IMR-90 (cell line): ENCODE results near the gene NALCN. TPM values are rescaled to one million over a fixed set of nuclear protein-coding genes. Genes with fewer than 3 reads are reported as not detected.

Experiments
- ATAC-seq: fragments of 200-7000 bp; cut with Tn5 transposase; 2 replicates; pipeline ENCODE4 v1.9.1; 2020; ENCODE audit warnings: low read depth, mild to moderate bottlenecking, moderate library complexity
- BruUV-seq: library from RNA; stranded (reverse); fragments of 400-500 nt; replicated peaks from 2 replicates; lab custom pipeline; 2021; lab: Mats Ljungman, UMichigan
- CTCF ChIA-PET: fragments of 300-600 bp; formaldehyde crosslinking; extraction: SDS; loops from one replicate; lab custom pipeline; 2021; ENCODE audit warnings: antibody characterized with exemption; lab: Yijun Ruan, JAX
- POLR2A ChIA-PET: fragments of 300-600 bp; sonication (Branson Sonifier 250); formaldehyde crosslinking; loops from one replicate; lab custom pipeline; 2022; ENCODE audit warnings: antibody characterized with exemption; ENCODE audit not compliant: unreplicated experiment; lab: Charles Lee
- DNase-seq: peaks from one replicate; pipeline ENCODE4 v3.0.0; 2013
- H2AFZ ChIP-seq: replicated peaks from 2 replicates; pipeline ENCODE3; 2013; ENCODE audit warnings: low read length, mild to moderate bottlenecking; ENCODE audit not compliant: poor library complexity
- H2AK5ac ChIP-seq: 2 replicates; pipeline ENCODE4 v1.6.1; 2013; ENCODE audit warnings: low read depth, low read length, inconsistent platforms
- H2AK9ac ChIP-seq: replicated peaks from 2 replicates; pipeline ENCODE3; 2013; ENCODE audit warnings: mild to moderate bottlenecking, low read depth, low read length, moderate library complexity; ENCODE audit not compliant: poor library complexity
- H2BK120ac ChIP-seq: 2 replicates; pipeline ENCODE4 v1.6.1; 2013; ENCODE audit warnings: low read depth, low read length, inconsistent platforms
- H2BK15ac ChIP-seq: 3 replicates; pipeline ENCODE4 v1.6.1; 2013; ENCODE audit warnings: low read depth, low read length, inconsistent platforms
- H2BK20ac ChIP-seq: 2 replicates; pipeline ENCODE4 v1.6.1; 2013; ENCODE audit warnings: low read depth, mild to moderate bottlenecking, inconsistent platforms, low read length, moderate library complexity
- H2BK5ac ChIP-seq: 2 replicates; pipeline ENCODE4 v1.6.1; 2013; ENCODE audit warnings: mild to moderate bottlenecking, low read depth, low read length, inconsistent platforms; ENCODE audit not compliant: poor library complexity, severe bottlenecking
- H3K14ac ChIP-seq: replicated peaks from 2 replicates; pipeline ENCODE4 v1.6.1; 2013; ENCODE audit warnings: low read depth, low read length, inconsistent platforms
- H3K18ac ChIP-seq: 2 replicates; pipeline ENCODE4 v1.6.1; 2013; ENCODE audit warnings: low read depth, low read length, control low read depth
- H3K23ac ChIP-seq: 2 replicates; pipeline ENCODE4 v1.6.1; 2013; ENCODE audit warnings: low read depth, low read length, inconsistent platforms
- H3K27ac ChIP-seq: 2 replicates; pipeline ENCODE4 v1.5.1; 2013; ENCODE audit warnings: mild to moderate bottlenecking, control low read depth, low read length; ENCODE audit not compliant: insufficient read depth
- H3K27me3 ChIP-seq: 2 replicates; pipeline ENCODE4 v1.6.1; 2013; ENCODE audit warnings: low read length; ENCODE audit not compliant: control insufficient read depth, insufficient read depth
- H3K36me3 ChIP-seq: 2 replicates; pipeline ENCODE4 v1.6.1; 2013; ENCODE audit warnings: low read length, mixed read lengths; ENCODE audit not compliant: control insufficient read depth, insufficient read depth
- H3K4ac ChIP-seq: 2 replicates; pipeline ENCODE4 v1.6.1; 2013; ENCODE audit warnings: low read depth, low read length, inconsistent platforms
- H3K4me1 ChIP-seq: 2 replicates; pipeline ENCODE4 v1.6.1; 2013; ENCODE audit warnings: low read length, mixed read lengths; ENCODE audit not compliant: control insufficient read depth, insufficient read depth
- H3K4me2 ChIP-seq: 2 replicates; pipeline ENCODE4 v1.6.1; 2013; ENCODE audit warnings: low read depth, mild to moderate bottlenecking, control low read depth, low read length, moderate library complexity
- H3K4me3 ChIP-seq: 2 replicates; pipeline ENCODE4 v1.5.1; 2013; ENCODE audit warnings: low read depth, mild to moderate bottlenecking, control low read depth, low read length, moderate library complexity; ENCODE audit not compliant: insufficient read depth
- H3K56ac ChIP-seq: 2 replicates; pipeline ENCODE4 v1.6.1; 2013; ENCODE audit warnings: low read length, inconsistent platforms; ENCODE audit not compliant: insufficient read depth; ENCODE audit errors: extremely low read depth
- H3K79me1 ChIP-seq, 2 experiments: 2 replicates each; pipeline ENCODE4 v1.6.1; 2013; ENCODE audit warnings: low read length in 2 of 2, inconsistent platforms in 1 of 2, low read depth in 1 of 2
- H3K9ac ChIP-seq: 2 replicates; pipeline ENCODE4 v1.6.1; 2013; ENCODE audit warnings: low read depth, low read length, control low read depth
- H3K9me1 ChIP-seq: 2 replicates; pipeline ENCODE4 v1.6.1; 2013; ENCODE audit warnings: low read length, inconsistent platforms; ENCODE audit not compliant: insufficient read depth
- H3K9me3 ChIP-seq: 2 replicates; pipeline ENCODE4 v1.6.1; 2013; ENCODE audit warnings: low read length; ENCODE audit not compliant: control insufficient read depth, insufficient read depth
- H4K20me1 ChIP-seq: 2 replicates; pipeline ENCODE4 v1.6.1; 2013; ENCODE audit warnings: low read length, inconsistent platforms; ENCODE audit not compliant: insufficient read depth
- H4K5ac ChIP-seq: 2 replicates; pipeline ENCODE4 v1.6.1; 2013; ENCODE audit warnings: mild to moderate bottlenecking, low read depth, low read length, control low read depth
- H4K8ac ChIP-seq, 2 experiments: 2 replicates each; pipeline ENCODE4 v1.6.1; 2013; ENCODE audit warnings: low read depth in 2 of 2, low read length in 2 of 2, control low read depth in 1 of 2, inconsistent platforms in 1 of 2
- H4K91ac ChIP-seq: 2 replicates; pipeline ENCODE4 v1.6.1; 2013; ENCODE audit warnings: low read depth, low read length, inconsistent platforms; ENCODE audit not compliant: insufficient read depth
- MXI1 ChIP-seq: IDR thresholded peaks from 2 replicates; pipeline ENCODE4 v1.6.1; 2012; ENCODE audit warnings: low read depth, mild to moderate bottlenecking, low read length, moderate library complexity, borderline replicate concordance
- RAD21 ChIP-seq: IDR thresholded peaks from 2 replicates; pipeline ENCODE4 v1.6.1; 2012; ENCODE audit warnings: low read length, improper control_type of control experiment
- RCOR1 ChIP-seq: IDR thresholded peaks from 2 replicates; pipeline ENCODE4 v1.6.1; 2012; ENCODE audit warnings: mild to moderate bottlenecking, low read length, improper control_type of control experiment; ENCODE audit not compliant: insufficient replicate concordance
- SMC3 ChIP-seq: fragments of 150-350 bp; IDR thresholded peaks from 2 replicates; pipeline ENCODE4 v1.6.1; 2016; ENCODE audit warnings: low read depth, mild to moderate bottlenecking, antibody characterized with exemption, low read length, moderate library complexity
- WGBS, 2 experiments: methylation state at CpG; one replicate each; pipeline versions ENCODE4 v1.1.5 to v1.1.7; 2013; ENCODE audit warnings: missing lambda C conversion rate in 2 of 2; ENCODE audit not compliant: insufficient read length in 1 of 2; ENCODE audit errors: extremely low coverage in 2 of 2; 5-methylcytosine and 5-hydroxymethylcytosine counted together
- dilution Hi-C: fragments of 300-500 bp; cut with HindIII; formaldehyde crosslinking; loops from one replicate; pipeline ENCODE4 v1.14.3; 2018; ENCODE audit warnings: low sequenced_read_pairs; ENCODE audit not compliant: unreplicated experiment
- in situ Hi-C: fragments of 300-500 bp; cut with MboI; formaldehyde crosslinking; loops from 3 replicates; pipeline ENCODE4 v1.14.3; 2019; ENCODE audit warnings: low sequenced_read_pairs, inconsistent platforms, mixed read lengths
- intact Hi-C: fragments of 100-400 bp; cut with micrococcal nuclease; formaldehyde crosslinking; loops from 2 replicates; pipeline ENCODE4 v1.10.0; 2022
- polyA plus RNA-seq, 3 experiments: library from polyadenylated mRNA; depleted of rRNA; stranded (reverse); fragments of >200 nt; gene quantifications; 2 replicates each; pipeline ENCODE4 v1.2.3, GENCODE V29; 2012; ENCODE audit warnings: low replicate concordance in 1 of 3
- total RNA-seq: library from RNA; depleted of rRNA; stranded (reverse); fragments of >200 nt; gene quantifications from 2 replicates; pipeline ENCODE4 v1.2.3, GENCODE V29; 2012
- TF ChIP-seq, protein P1 (sequence below): fragments of 150-350 bp; IDR thresholded peaks from 2 replicates; pipeline ENCODE4 v1.6.1; 2016; ENCODE audit warnings: low read depth, mild to moderate bottlenecking, low read length, moderate library complexity, borderline replicate concordance
- TF ChIP-seq, protein P2 (sequence below): fragments of 150-350 bp; IDR thresholded peaks from 2 replicates; pipeline ENCODE4 v1.6.1; 2017; ENCODE audit warnings: mild to moderate bottlenecking, antibody characterized with exemption, low read length, low read depth
- TF ChIP-seq, protein P3 (sequence below): conservative IDR thresholded peaks from 2 replicates; pipeline ENCODE4 v1.5.1; 2012; ENCODE audit warnings: mild to moderate bottlenecking, low read depth, low read length, improper control_type of control experiment

NALCN gene
- total and polyA plus RNA-seq, 2 of the 4 experiments (the other 2 are of a cell fraction): 2.9 to 4.8 TPM

DNA sequence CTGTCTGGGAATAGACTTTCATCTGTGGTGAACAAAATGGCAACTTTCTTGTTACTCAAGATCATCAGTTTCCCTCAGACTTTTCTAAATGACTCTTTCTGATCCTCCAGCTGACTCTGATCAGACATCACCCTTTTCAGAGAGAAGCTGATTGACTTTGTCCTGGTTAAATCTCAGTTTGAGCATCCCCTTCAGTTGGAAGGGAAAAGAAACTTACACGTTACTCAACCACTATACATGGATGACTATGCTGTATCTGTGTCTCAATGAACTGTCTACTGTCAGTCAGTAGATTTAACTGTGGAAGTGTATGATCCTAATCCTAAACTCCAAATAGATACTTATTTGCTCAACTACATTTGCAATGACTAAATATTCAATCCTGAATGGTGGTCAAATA lies 118.5 kb downstream of the NALCN start:
- TF ChIP-seq, protein P1, sequence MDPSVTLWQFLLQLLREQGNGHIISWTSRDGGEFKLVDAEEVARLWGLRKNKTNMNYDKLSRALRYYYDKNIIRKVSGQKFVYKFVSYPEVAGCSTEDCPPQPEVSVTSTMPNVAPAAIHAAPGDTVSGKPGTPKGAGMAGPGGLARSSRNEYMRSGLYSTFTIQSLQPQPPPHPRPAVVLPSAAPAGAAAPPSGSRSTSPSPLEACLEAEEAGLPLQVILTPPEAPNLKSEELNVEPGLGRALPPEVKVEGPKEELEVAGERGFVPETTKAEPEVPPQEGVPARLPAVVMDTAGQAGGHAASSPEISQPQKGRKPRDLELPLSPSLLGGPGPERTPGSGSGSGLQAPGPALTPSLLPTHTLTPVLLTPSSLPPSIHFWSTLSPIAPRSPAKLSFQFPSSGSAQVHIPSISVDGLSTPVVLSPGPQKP: no peak
- TF ChIP-seq MXI1: no peak
- TF ChIP-seq RAD21: no peak
- TF ChIP-seq, protein P2, sequence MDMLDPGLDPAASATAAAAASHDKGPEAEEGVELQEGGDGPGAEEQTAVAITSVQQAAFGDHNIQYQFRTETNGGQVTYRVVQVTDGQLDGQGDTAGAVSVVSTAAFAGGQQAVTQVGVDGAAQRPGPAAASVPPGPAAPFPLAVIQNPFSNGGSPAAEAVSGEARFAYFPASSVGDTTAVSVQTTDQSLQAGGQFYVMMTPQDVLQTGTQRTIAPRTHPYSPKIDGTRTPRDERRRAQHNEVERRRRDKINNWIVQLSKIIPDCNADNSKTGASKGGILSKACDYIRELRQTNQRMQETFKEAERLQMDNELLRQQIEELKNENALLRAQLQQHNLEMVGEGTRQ: no peak
- no peak for TF ChIP-seq SMC3
- TF ChIP-seq, protein P3, sequence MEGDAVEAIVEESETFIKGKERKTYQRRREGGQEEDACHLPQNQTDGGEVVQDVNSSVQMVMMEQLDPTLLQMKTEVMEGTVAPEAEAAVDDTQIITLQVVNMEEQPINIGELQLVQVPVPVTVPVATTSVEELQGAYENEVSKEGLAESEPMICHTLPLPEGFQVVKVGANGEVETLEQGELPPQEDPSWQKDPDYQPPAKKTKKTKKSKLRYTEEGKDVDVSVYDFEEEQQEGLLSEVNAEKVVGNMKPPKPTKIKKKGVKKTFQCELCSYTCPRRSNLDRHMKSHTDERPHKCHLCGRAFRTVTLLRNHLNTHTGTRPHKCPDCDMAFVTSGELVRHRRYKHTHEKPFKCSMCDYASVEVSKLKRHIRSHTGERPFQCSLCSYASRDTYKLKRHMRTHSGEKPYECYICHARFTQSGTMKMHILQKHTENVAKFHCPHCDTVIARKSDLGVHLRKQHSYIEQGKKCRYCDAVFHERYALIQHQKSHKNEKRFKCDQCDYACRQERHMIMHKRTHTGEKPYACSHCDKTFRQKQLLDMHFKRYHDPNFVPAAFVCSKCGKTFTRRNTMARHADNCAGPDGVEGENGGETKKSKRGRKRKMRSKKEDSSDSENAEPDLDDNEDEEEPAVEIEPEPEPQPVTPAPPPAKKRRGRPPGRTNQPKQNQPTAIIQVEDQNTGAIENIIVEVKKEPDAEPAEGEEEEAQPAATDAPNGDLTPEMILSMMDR: no peak
- no peak for TF ChIP-seq RCOR1

More for the DNA sequence above, 118.5 kb downstream of the NALCN start:
- Histone ChIP-seq H3K79me1 (no peaks in the 10 kb centered on the region), H3K4ac (no peak overlapping the region), H2AK9ac (no peak overlapping the region), H3K9me1 (no peaks in the 10 kb centered on the region), H3K36me3 (no peaks in the 10 kb centered on the region), H3K18ac (no peak overlapping the region), H3K14ac (no peak overlapping the region), H4K20me1 (no peaks in the 10 kb centered on the region), H2BK120ac (no peak overlapping the region), H3K9me3 (peaks cover 1% of the 10 kb centered on the region; the same call in 1 of the 2 replicates), H2BK20ac (no peak overlapping the region), H2BK5ac (no peak overlapping the region), H3K56ac (no peak overlapping the region), H3K4me1 (no peaks in the 10 kb centered on the region), H3K23ac (no peak overlapping the region), H3K9ac (no peak overlapping the region), H2BK15ac (no peak overlapping the region), H4K91ac (no peak overlapping the region), H3K4me3 (no peak overlapping the region), H3K27ac (no peak overlapping the region), H2AFZ (no peak overlapping the region), H3K4me2 (no peak overlapping the region), H2AK5ac (no peak overlapping the region), H4K5ac (no peak overlapping the region), H3K27me3 (no peaks in the 10 kb centered on the region), H4K8ac (no peak overlapping the region)
- ATAC-seq (no peak), DNase-seq (no peak)
- dilution Hi-C loops (no loop called here), in situ Hi-C loops (no loop called here), intact Hi-C loops (no loop called here)
- no CpG with 5 or more reads among the region's 1 CpG for WGBS, 2 experiments
- no TSS peak for BruUV-seq
- CTCF ChIA-PET: interaction anchor here (0.7 kb wide), 1 partner anchor 137 kb away, joined by 4 read pairs; no protein-coding TSS in a partner anchor
- POLR2A ChIA-PET: no interaction called here
